GM12878 (cell line): Measurements from ENCODE around the gene CCDC80. TPM values are rescaled to one million over a fixed set of nuclear protein-coding genes. Genes with fewer than 3 reads are reported as not detected.

ENCODE experiments used
- ATAC-seq: fragments of 200-7000 bp; cut with Tn5 transposase; 3 replicates; pipeline ENCODE4 v1.9.1; 2020; ENCODE audit warnings: mild to moderate bottlenecking, moderate library complexity
- BruUV-seq: library from RNA; stranded (reverse); fragments of 400-500 nt; replicated peaks from 2 replicates; lab custom pipeline; 2021; lab: Mats Ljungman, UMichigan
- CTCF ChIA-PET: fragments of 300-600 bp; sonication (Branson Sonifier 250); formaldehyde crosslinking; extraction: SDS; loops from one replicate; lab custom pipeline; 2021; ENCODE audit warnings: inconsistent platforms; lab: Yijun Ruan, JAX
- POLR2A ChIA-PET: fragments of 350-600 bp; formaldehyde crosslinking; extraction: SDS; loops from one replicate; lab custom pipeline; 2021; ENCODE audit warnings: inconsistent platforms; lab: Charles Lee
- RAD21 ChIA-PET: fragments of 300-600 bp; sonication (Branson Sonifier 250); formaldehyde crosslinking; loops from one replicate; lab custom pipeline; 2023; ENCODE audit warnings: antibody characterized with exemption; ENCODE audit not compliant: unreplicated experiment; lab: Charles Lee
- SMC1A ChIA-PET: fragments of 300-600 bp; sonication (Branson Sonifier 250); formaldehyde crosslinking; loops from one replicate; lab custom pipeline; 2023; ENCODE audit not compliant: unreplicated experiment, uncharacterized antibody; lab: Charles Lee
- DNase-seq: peaks from one replicate; pipeline ENCODE4 v3.0.0-alpha.2; 2011; ENCODE audit warnings: low read depth, low spot score
- FAIRE-seq: peaks from 3 replicates; lab custom pipeline; 2011; peaks lifted over from hg19 to GRCh38; lab: Jason Lieb, UNC
- H2AFZ ChIP-seq: 2 replicates; pipeline ENCODE4 v1.6.0; 2011; ENCODE audit warnings: low read depth, low read length, control low read depth; ENCODE audit not compliant: control insufficient read depth
- H3K27ac ChIP-seq: 2 replicates; pipeline ENCODE4 v1.5.1; 2011; ENCODE audit warnings: control low read depth; ENCODE audit not compliant: control insufficient read depth, insufficient read depth
- H3K27me3 ChIP-seq, 2 experiments: replicated peaks in 1 of 2; 2 replicates each; pipeline versions ENCODE4 v1.6.0 to v1.6.1; 2011; ENCODE audit warnings: low read length in 1 of 2; ENCODE audit not compliant: control insufficient read depth in 2 of 2, insufficient read depth in 2 of 2
- H3K36me3 ChIP-seq, 2 experiments: 2 replicates each; pipeline ENCODE4 v1.5.1; 2011; ENCODE audit warnings: low read length in 1 of 2; ENCODE audit not compliant: control insufficient read depth in 2 of 2, insufficient read depth in 2 of 2
- H3K4me1 ChIP-seq: 2 replicates; pipeline ENCODE4 v1.6.1; 2011; ENCODE audit warnings: mild to moderate bottlenecking, low read length, moderate library complexity, mixed read lengths; ENCODE audit not compliant: control insufficient read depth, insufficient read depth
- H3K4me2 ChIP-seq: 2 replicates; pipeline ENCODE4 v1.6.0; 2011; ENCODE audit warnings: control low read depth; ENCODE audit not compliant: control insufficient read depth, insufficient read depth
- H3K4me3 ChIP-seq: fragments of 200-600 bp; sonication (generic); 2 replicates; pipeline ENCODE4 v1.5.1; 2016
- H3K79me2 ChIP-seq: 2 replicates; pipeline ENCODE4 v1.6.0; 2011; ENCODE audit warnings: low read length; ENCODE audit not compliant: control insufficient read depth, insufficient read depth
- H3K9ac ChIP-seq: 2 replicates; pipeline ENCODE4 v1.8.0; 2011; ENCODE audit warnings: low read length, control low read depth, mixed read lengths; ENCODE audit not compliant: control insufficient read depth, insufficient read depth
- H3K9me3 ChIP-seq: replicated peaks from 3 replicates; pipeline ENCODE4 v1.5.1; 2011; ENCODE audit warnings: mild to moderate bottlenecking, low read length; ENCODE audit not compliant: control insufficient read depth, insufficient read depth
- H4K20me1 ChIP-seq: 2 replicates; pipeline ENCODE4 v1.6.0; 2011; ENCODE audit not compliant: control insufficient read depth, insufficient read depth
- MAX ChIP-seq: IDR thresholded peaks from 2 replicates; pipeline ENCODE4 v1.6.1; 2012; ENCODE audit warnings: low read depth, low read length, improper control_type of control experiment
- MEF2A ChIP-seq: IDR thresholded peaks from 2 replicates; pipeline ENCODE4 v1.6.1; 2011; ENCODE audit warnings: low read depth, mild to moderate bottlenecking, low read length, moderate library complexity; ENCODE audit not compliant: insufficient read depth
- POLR2AphosphoS2 ChIP-seq: IDR thresholded peaks from 2 replicates; pipeline ENCODE4 v1.6.1; 2011; ENCODE audit warnings: low read depth, mild to moderate bottlenecking, low read length, improper control_type of control experiment, moderate library complexity
- REST ChIP-seq: IDR thresholded peaks from 2 replicates; pipeline ENCODE4 v1.6.1; 2012; ENCODE audit warnings: mild to moderate bottlenecking, low read depth, low read length
- ZNF622 ChIP-seq: fragments of 450-650 bp; IDR thresholded peaks from 2 replicates; pipeline ENCODE4 v1.6.1; 2017; ENCODE audit warnings: mild to moderate bottlenecking, inconsistent platforms
- WGBS: methylation state at CpG from one replicate; pipeline ENCODE4 v1.1.6; 2016; ENCODE audit warnings: low lambda C conversion rate; ENCODE audit not compliant: insufficient replicate concordance, insufficient coverage; ENCODE audit errors: missing lambda C conversion rate; 5-methylcytosine and 5-hydroxymethylcytosine counted together
- in situ Hi-C: fragments of 300-500 bp; cut with MboI; formaldehyde crosslinking; loops from 9 replicates; pipeline ENCODE4 v1.14.3; 2018; ENCODE audit warnings: mixed read lengths
- intact Hi-C: fragments of 100-400 bp; cut with micrococcal nuclease; formaldehyde crosslinking; loops from one replicate; pipeline ENCODE4 v1.14.2; 2022; ENCODE audit not compliant: unreplicated experiment
- polyA plus RNA-seq, 11 experiments: library from polyadenylated mRNA; depleted of rRNA in 4 of 11; unstranded in 6 of 11; stranded (reverse) in 5 of 11; fragments of >200 nt; fragmentation: Nextera tagmentation in 4 of 11; fragmentation: Illumina TruSeq in 1 of 11; extraction: Ambion mirVana in 4 of 11; extraction: Trizol in 1 of 11; gene quantifications; 1 replicate in 1 of 11; 2 replicates in 10 of 11; pipeline versions ENCODE4 v1.2.1 to v1.2.3, GENCODE V29; 2011 to 2016; ENCODE audit warnings: inconsistent platforms in 2 of 11, missing spikeins in 2 of 11, low read depth in 1 of 11
- total RNA-seq, 4 experiments: library from RNA; depleted of rRNA in 3 of 4; stranded (reverse); fragments of >200 nt in 3 of 4; fragmentation: Illumina TruSeq in 1 of 4; extraction: Trizol in 1 of 4; gene quantifications; 2 replicates each; pipeline versions ENCODE4 v1.2.1 to v1.2.3, GENCODE V29; 2013 to 2021

Gene CCDC80
- total and polyA plus RNA-seq, 10 of the 15 experiments (the other 5 are each of a cell fraction or from before 2014, with no cell fraction given): 0.01 to 0.59 (median 0.21) TPM; not detected in 5

- no peak for FAIRE-seq
- CTCF ChIA-PET: no interaction called here
Measured at GRCh38 chr3:112597945-112598344, 43.0 kb downstream of the CCDC80 start.

More at GRCh38 chr3:112597945-112598344, 43.0 kb downstream of the CCDC80 start:
- no peak for ATAC-seq
- H3K9me3 ChIP-seq: no peaks in the 10 kb centered on the region; the same call in 2 of the 3 replicates
- no peaks in the 10 kb centered on the region for H3K79me2 ChIP-seq
- DNase-seq: no peak
- no peak overlapping the region for H3K4me2 ChIP-seq
- no peak for TF ChIP-seq POLR2AphosphoS2
- TF ChIP-seq REST: no peak
- TF ChIP-seq MEF2A: no peak
- no peak for TF ChIP-seq ZNF622
- no peak for TF ChIP-seq MAX
- TF ChIP-seq, all 136 proteins: peak for 0
- ChIA-PET POLR2A (interaction anchor here (1.0 kb wide), 1 partner anchor 690 kb away, joined by 3 read pairs; no protein-coding TSS in a partner anchor), RAD21 (no interaction called here), SMC1A (no interaction called here)
- intact Hi-C loops: no loop called here
- Histone ChIP-seq H3K9ac (no peak overlapping the region), H4K20me1 (no peaks in the 10 kb centered on the region), H3K27ac (no peak overlapping the region), H3K27me3 (peaks cover 0 to 2% of the 10 kb centered on the region in 2 experiments; a peak in 1 of 4 replicates), H3K36me3 (no peaks in the 10 kb centered on the region), H3K4me1 (peaks cover 11% of the 10 kb centered on the region), H3K4me3 (no peak overlapping the region), H2AFZ (no peak overlapping the region)
- in situ Hi-C loops: no loop called here
- 95% methylated on average over 2 of the region's 2 CpGs for WGBS
- no TSS peak for BruUV-seq
